ENCODE results near the gene C19orf12.

Gene C19orf12

DNA sequence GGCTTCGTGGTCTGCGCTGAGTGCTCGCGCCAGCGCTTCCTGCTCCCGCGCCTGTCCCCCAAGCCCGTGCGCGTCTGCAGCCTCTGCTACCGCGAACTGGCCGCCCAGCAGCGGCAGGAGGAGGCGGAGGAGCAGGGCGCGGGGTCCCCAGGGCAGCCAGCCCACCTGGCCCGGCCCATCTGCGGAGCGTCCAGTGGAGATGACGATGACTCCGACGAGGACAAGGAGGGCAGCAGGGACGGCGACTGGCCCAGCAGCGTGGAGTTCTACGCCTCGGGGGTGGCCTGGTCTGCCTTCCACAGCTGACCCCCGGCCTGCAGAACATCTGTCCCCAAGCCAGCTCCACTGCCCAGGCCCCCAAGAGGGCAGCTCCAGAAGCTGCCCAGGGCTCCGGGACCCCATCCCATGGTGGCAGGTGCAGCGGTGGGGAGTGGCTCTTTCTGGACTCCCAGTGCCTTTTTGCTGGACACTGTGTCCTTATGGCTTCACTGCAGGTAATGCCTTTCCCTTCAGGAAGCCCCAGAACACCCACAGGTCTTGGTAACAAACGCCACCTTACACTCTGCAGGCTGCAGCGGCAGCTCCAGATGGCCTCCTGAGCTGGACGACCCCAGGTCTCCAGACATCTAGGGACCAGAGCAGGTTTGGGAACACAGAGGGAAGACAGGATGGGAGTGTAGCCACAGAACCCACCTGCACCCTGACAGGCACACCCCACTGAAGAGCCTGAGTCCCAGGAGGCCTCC lies 40.5 kb downstream of the C19orf12 start:
- H3F3A ChIP-seq (ENCODE audit: insufficient read depth, low read length), result no peaks in the 10 kb centered on the region
- H3K27me3 ChIP-seq (replicated peaks; ENCODE audit: insufficient read depth, low read length), result no peaks in the 10 kb centered on the region
- H2AFZ ChIP-seq (ENCODE audit: low read length), result no peak overlapping the region
- H3K4me1 ChIP-seq (ENCODE audit: low read length), result no peaks in the 10 kb centered on the region
- H3K9me3 ChIP-seq (replicated peaks; ENCODE audit: insufficient read depth, low read length), result no peaks in the 10 kb centered on the region
- H3K9me2 ChIP-seq (replicated peaks; ENCODE audit: insufficient read depth, low read length), result no peaks in the 10 kb centered on the region
- no peaks in the 10 kb centered on the region for H4K20me1 ChIP-seq (ENCODE audit: insufficient read depth, low read length)
- DNase-seq, result no peak
- H3K4me3 ChIP-seq (ENCODE audit: low read length), result no peak overlapping the region
- no peak overlapping the region for H3K9ac ChIP-seq (ENCODE audit: low read length)
- H3K36me3 ChIP-seq (replicated peaks; ENCODE audit: insufficient read depth, low read length), result no peaks in the 10 kb centered on the region
- TF ChIP-seq, protein P1, sequence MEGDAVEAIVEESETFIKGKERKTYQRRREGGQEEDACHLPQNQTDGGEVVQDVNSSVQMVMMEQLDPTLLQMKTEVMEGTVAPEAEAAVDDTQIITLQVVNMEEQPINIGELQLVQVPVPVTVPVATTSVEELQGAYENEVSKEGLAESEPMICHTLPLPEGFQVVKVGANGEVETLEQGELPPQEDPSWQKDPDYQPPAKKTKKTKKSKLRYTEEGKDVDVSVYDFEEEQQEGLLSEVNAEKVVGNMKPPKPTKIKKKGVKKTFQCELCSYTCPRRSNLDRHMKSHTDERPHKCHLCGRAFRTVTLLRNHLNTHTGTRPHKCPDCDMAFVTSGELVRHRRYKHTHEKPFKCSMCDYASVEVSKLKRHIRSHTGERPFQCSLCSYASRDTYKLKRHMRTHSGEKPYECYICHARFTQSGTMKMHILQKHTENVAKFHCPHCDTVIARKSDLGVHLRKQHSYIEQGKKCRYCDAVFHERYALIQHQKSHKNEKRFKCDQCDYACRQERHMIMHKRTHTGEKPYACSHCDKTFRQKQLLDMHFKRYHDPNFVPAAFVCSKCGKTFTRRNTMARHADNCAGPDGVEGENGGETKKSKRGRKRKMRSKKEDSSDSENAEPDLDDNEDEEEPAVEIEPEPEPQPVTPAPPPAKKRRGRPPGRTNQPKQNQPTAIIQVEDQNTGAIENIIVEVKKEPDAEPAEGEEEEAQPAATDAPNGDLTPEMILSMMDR (IDR thresholded peaks at IDR 0.05; ENCODE audit: low read length), result no peak
- no peak for TF ChIP-seq EZH2 (optimal IDR thresholded peaks at IDR 0.05; ENCODE audit: low read depth, low read length)
- H3K27ac ChIP-seq (ENCODE audit: low read length), result no peak overlapping the region
- H3K4me2 ChIP-seq (ENCODE audit: low read depth, low read length), result no peak overlapping the region
- no peaks in the 10 kb centered on the region for H3K79me2 ChIP-seq (ENCODE audit: low read length)

DNA sequence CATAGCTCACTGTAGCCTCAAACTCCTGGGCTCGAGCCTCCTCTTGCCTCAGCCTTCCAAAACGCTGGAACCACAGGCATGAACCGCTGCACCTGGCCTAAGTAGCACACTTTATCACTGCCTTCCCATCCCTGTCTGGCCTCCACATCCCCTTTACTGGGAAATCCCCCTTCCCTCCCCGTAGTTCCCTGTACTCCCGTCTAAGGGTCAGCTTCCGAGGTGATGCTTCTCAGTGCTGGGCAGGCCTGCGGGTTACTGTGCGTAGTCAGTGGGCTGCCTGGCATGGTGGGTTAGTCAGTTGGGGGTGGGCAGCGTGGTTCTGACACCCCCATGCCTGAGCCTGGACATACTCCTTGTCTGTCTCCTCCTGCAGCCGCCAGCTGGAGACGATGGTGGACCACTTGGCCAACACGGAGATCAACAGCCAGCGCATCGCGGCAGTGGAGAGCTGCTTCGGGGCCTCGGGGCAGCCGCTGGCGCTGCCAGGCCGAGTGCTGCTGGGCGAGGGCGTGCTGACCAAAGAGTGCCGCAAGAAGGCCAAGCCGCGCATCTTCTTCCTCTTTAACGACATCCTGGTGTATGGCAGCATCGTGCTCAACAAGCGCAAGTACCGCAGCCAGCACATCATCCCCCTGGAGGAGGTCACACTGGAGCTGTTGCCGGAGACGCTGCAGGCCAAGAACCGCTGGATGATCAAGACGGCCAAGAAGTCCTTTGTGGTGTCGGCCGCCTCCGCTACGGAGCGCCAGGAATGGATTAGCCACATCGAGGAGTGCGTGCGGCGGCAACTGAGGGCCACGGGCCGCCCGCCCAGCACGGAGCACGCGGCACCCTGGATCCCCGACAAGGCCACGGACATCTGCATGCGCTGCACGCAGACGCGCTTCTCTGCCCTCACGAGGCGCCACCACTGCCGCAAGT lies 41.4 kb downstream of the C19orf12 start:
- Histone ChIP-seq H3K4me3 (ENCODE audit: low read length) (no peak overlapping the region), H3K9me3 (replicated peaks; ENCODE audit: insufficient read depth, low read length) (no peaks in the 10 kb centered on the region), H3K27ac (ENCODE audit: low read length) (no peak overlapping the region), H3K9ac (ENCODE audit: low read length) (no peak overlapping the region), H3K4me1 (ENCODE audit: low read length) (no peaks in the 10 kb centered on the region), H3K36me3 (replicated peaks; ENCODE audit: insufficient read depth, low read length) (no peaks in the 10 kb centered on the region), H3K9me2 (replicated peaks; ENCODE audit: insufficient read depth, low read length) (no peaks in the 10 kb centered on the region), H4K20me1 (ENCODE audit: insufficient read depth, low read length) (no peaks in the 10 kb centered on the region), H3K4me2 (ENCODE audit: low read depth, low read length) (no peak overlapping the region), H2AFZ (ENCODE audit: low read length) (no peak overlapping the region), H3K27me3 (replicated peaks; ENCODE audit: insufficient read depth, low read length) (no peaks in the 10 kb centered on the region), H3F3A (ENCODE audit: insufficient read depth, low read length) (no peaks in the 10 kb centered on the region), H3K79me2 (ENCODE audit: low read length) (no peaks in the 10 kb centered on the region)
- no peak for DNase-seq
- TF ChIP-seq, protein P1 (IDR thresholded peaks at IDR 0.05; ENCODE audit: low read length), result no peak
- TF ChIP-seq EZH2 (optimal IDR thresholded peaks at IDR 0.05; ENCODE audit: low read depth, low read length) (no peak), EZH2phosphoT487 (IDR thresholded peaks at IDR 0.05; ENCODE audit: low read length) (no peak)

DNA sequence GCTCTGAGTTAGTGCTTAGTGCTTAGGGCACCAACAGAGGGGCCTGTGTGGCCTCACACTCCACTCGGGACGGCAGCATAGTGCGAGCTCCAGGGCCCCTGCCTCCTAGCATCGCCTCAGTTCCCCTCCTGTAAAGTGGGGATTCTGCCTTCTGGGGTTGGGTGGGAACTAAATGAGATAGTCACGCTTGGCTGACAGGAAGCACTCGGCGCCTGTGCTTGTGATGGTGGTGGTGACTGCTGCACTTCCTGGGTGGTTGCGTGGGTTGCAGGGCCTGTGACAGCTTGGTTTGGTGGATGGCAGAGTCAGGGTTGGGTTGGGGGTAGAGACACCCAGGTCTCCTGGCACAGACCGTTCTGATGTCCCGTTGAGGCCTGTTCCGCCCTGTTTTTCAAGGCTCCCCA lies 42.1 kb downstream of the C19orf12 start:
- DNase-seq, result no peak
- no peak overlapping the region for H3K4me3 ChIP-seq (ENCODE audit: low read length)
- H2AFZ ChIP-seq (ENCODE audit: low read length), result no peak overlapping the region
- H3K4me2 ChIP-seq (ENCODE audit: low read depth, low read length), result no peak overlapping the region
- TF ChIP-seq EZH2 (optimal IDR thresholded peaks at IDR 0.05; ENCODE audit: low read depth, low read length) (no peak), EZH2phosphoT487 (IDR thresholded peaks at IDR 0.05; ENCODE audit: low read length) (no peak)
- TF ChIP-seq, protein P1 (IDR thresholded peaks at IDR 0.05; ENCODE audit: low read length), result no peak
- no peaks in the 10 kb centered on the region for H3K79me2 ChIP-seq (ENCODE audit: low read length)
- no peaks in the 10 kb centered on the region for H3F3A ChIP-seq (ENCODE audit: insufficient read depth, low read length)
- H3K4me1 ChIP-seq (ENCODE audit: low read length), result no peaks in the 10 kb centered on the region
- H3K9me2 ChIP-seq (replicated peaks; ENCODE audit: insufficient read depth, low read length), result no peaks in the 10 kb centered on the region
- no peak overlapping the region for H3K27ac ChIP-seq (ENCODE audit: low read length)
- no peak overlapping the region for H3K9ac ChIP-seq (ENCODE audit: low read length)
- H4K20me1 ChIP-seq (ENCODE audit: insufficient read depth, low read length), result no peaks in the 10 kb centered on the region
- no peaks in the 10 kb centered on the region for H3K9me3 ChIP-seq (replicated peaks; ENCODE audit: insufficient read depth, low read length)
- no peaks in the 10 kb centered on the region for H3K27me3 ChIP-seq (replicated peaks; ENCODE audit: insufficient read depth, low read length)
- H3K36me3 ChIP-seq (replicated peaks; ENCODE audit: insufficient read depth, low read length), result no peaks in the 10 kb centered on the region
